ENCODE results near the gene CYP4F11. TPM values are rescaled to one million over a fixed set of nuclear protein-coding genes. Genes with fewer than 3 reads are reported as not detected.
A peak's percentile ranks its signal among the peaks of the same experiment; 100 is the strongest.

CYP4F11 gene, protein sequence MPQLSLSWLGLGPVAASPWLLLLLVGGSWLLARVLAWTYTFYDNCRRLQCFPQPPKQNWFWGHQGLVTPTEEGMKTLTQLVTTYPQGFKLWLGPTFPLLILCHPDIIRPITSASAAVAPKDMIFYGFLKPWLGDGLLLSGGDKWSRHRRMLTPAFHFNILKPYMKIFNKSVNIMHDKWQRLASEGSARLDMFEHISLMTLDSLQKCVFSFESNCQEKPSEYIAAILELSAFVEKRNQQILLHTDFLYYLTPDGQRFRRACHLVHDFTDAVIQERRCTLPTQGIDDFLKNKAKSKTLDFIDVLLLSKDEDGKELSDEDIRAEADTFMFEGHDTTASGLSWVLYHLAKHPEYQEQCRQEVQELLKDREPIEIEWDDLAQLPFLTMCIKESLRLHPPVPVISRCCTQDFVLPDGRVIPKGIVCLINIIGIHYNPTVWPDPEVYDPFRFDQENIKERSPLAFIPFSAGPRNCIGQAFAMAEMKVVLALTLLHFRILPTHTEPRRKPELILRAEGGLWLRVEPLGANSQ
- total RNA-seq (under 1 TPM in 1 of 2 donors, not detected in 1; 0.15 TPM), polyA plus RNA-seq (1 to 10 TPM in 1 of 2 donors, under 1 TPM in 1; 0.26 to 1.2 TPM)
- long read RNA-seq, donor 1: 0 reads
- long read RNA-seq, donor 2: 0 reads
- long read RNA-seq, donor 3: 0 reads
- long read RNA-seq, donor 4: 0 reads
- long read RNA-seq, donor 5: 0 reads

GRCh38 chr19:15934332-15935078, at the start of gene CYP4F11:
Gene CYP4F11, minus strand, starts transcription at chr19:15934529. Its CDS starts 121 bp downstream, at chr19:15934408.
- Histone ChIP-seq H3K4me3 (no peak within 1 kb of the TSS), H3K27me3 (ENCODE audit: control insufficient read depth in 3 of 3, insufficient read depth in 3 of 3, low read length in 2 of 3) (peaks cover 0 to 41% (median 21%) of the 10 kb centered on the region in 3 donors), H3K36me3 (ENCODE audit: control insufficient read depth in 4 of 4, insufficient read depth in 4 of 4, low read length in 4 of 4) (no peaks in the 10 kb centered on the region), H3K9me3 (ENCODE audit: control insufficient read depth in 4 of 4, insufficient read depth in 3 of 4, low read length in 3 of 4) (peaks cover 0 to 12% (median 0%) of the 10 kb centered on the region in 4 donors), H3K4me1 (ENCODE audit: control insufficient read depth in 5 of 5, insufficient read depth in 5 of 5, low read length in 5 of 5) (peaks cover 0 to 3% (median 0%) of the 10 kb centered on the region in 5 donors), H3K27ac (ENCODE audit: low read depth in 1 of 2, low read length in 1 of 2) (no peak within 1 kb of the TSS), H3K9ac (ENCODE audit: insufficient read depth in 1 of 2, low read length in 2 of 2) (no peak within 1 kb of the TSS)
- ATAC-seq (ENCODE audit: insufficient read depth, low FRiP score) (no peak), DNase-seq (peak in 1 of 3 donors; percentile 3)
- 35 to 62% methylated on average over 8 to 10 of the region's 10 CpGs for WGBS, 2 donors
- no peak for TF ChIP-seq CTCF (IDR thresholded peaks at IDR 0.05; ENCODE audit: control extremely low read depth, extremely low read depth)

GRCh38 chr19:15979293-15979692, 45.0 kb upstream of the CYP4F11 start:
- Histone ChIP-seq H3K4me3 (no peak overlapping the region), H3K27me3 (ENCODE audit: control insufficient read depth in 3 of 3, insufficient read depth in 3 of 3, low read length in 2 of 3) (peaks cover 0 to 8% (median 0%) of the 10 kb centered on the region in 3 donors), H3K27ac (ENCODE audit: low read depth in 1 of 2, low read length in 1 of 2) (no peak overlapping the region), H3K36me3 (ENCODE audit: control insufficient read depth in 4 of 4, insufficient read depth in 4 of 4, low read length in 4 of 4) (no peaks in the 10 kb centered on the region), H3K4me1 (ENCODE audit: control insufficient read depth in 5 of 5, insufficient read depth in 5 of 5, low read length in 5 of 5) (no peaks in the 10 kb centered on the region), H3K9me3 (ENCODE audit: control insufficient read depth in 4 of 4, insufficient read depth in 3 of 4, low read length in 3 of 4) (peaks cover 0 to 13% (median 0%) of the 10 kb centered on the region in 4 donors), H3K9ac (ENCODE audit: insufficient read depth in 1 of 2, low read length in 2 of 2) (no peak overlapping the region)
- no peak for ATAC-seq (ENCODE audit: insufficient read depth, low FRiP score)
- TF ChIP-seq CTCF (IDR thresholded peaks at IDR 0.05; ENCODE audit: control extremely low read depth, extremely low read depth): no peak
- no peak for DNase-seq
- WGBS, 2 donors: 77 to 83% methylated on average over 4 of the region's 4 CpGs

DNA sequence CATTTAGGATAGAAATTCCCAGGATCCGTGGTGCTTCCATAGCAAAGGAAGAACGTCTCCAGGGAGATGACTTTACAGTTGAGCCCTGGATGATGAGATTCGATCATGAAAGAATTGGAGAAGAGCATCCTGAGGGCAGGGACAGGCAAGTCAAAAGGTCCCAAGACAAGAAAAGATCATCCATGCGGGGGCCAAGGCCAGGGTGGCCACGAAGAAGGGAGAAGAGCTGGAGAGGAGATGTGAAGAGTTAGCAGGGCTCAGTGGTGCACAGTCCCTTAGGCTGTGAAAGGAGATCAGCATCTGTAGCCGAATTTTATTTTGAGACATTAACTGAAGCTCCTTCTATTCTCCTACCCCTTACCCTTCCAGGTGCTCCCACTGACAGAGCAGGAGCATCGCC, 43.4 kb upstream of the CYP4F11 start:
- Histone ChIP-seq H3K9me3 (ENCODE audit: control insufficient read depth in 4 of 4, insufficient read depth in 3 of 4, low read length in 3 of 4) (peaks cover 0 to 13% (median 0%) of the 10 kb centered on the region in 4 donors), H3K4me3 (no peak overlapping the region), H3K36me3 (ENCODE audit: control insufficient read depth in 4 of 4, insufficient read depth in 4 of 4, low read length in 4 of 4) (no peaks in the 10 kb centered on the region), H3K9ac (ENCODE audit: insufficient read depth in 1 of 2, low read length in 2 of 2) (no peak overlapping the region), H3K27ac (ENCODE audit: low read depth in 1 of 2, low read length in 1 of 2) (no peak overlapping the region), H3K4me1 (ENCODE audit: control insufficient read depth in 5 of 5, insufficient read depth in 5 of 5, low read length in 5 of 5) (no peaks in the 10 kb centered on the region), H3K27me3 (ENCODE audit: control insufficient read depth in 3 of 3, insufficient read depth in 3 of 3, low read length in 2 of 3) (peaks cover 0 to 8% (median 0%) of the 10 kb centered on the region in 3 donors)
- ATAC-seq (ENCODE audit: insufficient read depth, low FRiP score) (no peak), DNase-seq (no peak)
- WGBS, 2 donors: 65 to 74% methylated on average over 7 of the region's 7 CpGs
- no peak for TF ChIP-seq CTCF (IDR thresholded peaks at IDR 0.05; ENCODE audit: control extremely low read depth, extremely low read depth)

Measured in lung (tissue), 16 donors.